ENCODE data around the gene PRDM9.
"Not testable (repeated sequence)": the region's sequence is repeated elsewhere in the genome, so short reads cannot be mapped to it uniquely, and the experiment has no call there.

PRDM9 gene

DNA sequence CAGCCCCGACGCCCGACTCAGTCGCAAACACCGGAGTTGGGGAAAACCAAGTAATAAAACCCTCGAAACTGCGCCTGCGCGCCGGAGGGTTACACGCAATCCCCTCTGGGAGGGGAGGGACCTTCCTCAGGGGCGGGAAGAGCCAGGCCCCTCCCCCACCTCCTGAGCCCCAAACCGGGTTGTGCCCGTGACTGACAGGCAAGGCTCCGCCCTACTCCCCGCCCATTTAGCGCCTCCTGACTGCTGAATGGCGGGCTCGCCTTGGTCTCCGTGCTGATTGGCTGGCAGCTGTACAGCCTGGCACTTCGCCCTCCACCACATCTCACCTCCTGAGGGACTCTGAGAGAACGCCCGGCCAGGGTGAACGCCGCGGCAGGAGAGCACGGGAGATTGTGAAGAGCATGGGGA lies at the start of gene PRDM9:
Gene PRDM9 (plus strand): TSS at position 332 of the 408 bp plus-strand sequence. CDS start 1,425 bp downstream, outside the sequence.
- no peak for DNase-seq (ENCODE audit: low read depth, low spot score)

DNA sequence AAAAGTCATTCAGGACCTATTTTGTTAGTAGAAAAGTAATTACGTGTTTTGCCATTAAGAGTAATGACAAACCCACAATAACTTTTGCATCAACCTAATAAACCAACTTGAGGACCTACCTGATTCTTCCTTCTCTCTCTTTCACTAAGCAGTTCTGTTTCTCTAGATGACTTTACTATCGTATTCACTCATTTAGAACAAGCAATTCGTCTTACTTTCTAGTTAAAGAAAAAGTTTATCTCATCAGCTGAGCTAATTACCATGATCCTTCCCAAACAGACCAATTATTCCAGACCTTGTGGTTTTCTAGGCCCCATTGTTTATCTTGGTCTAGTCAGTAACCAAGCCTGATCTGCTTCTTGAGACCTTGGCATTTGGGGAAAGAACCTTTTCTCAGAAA lies 49.6 kb upstream of the PRDM9 start:
- DNase-seq (ENCODE audit: low read depth, low spot score): no peak

DNA sequence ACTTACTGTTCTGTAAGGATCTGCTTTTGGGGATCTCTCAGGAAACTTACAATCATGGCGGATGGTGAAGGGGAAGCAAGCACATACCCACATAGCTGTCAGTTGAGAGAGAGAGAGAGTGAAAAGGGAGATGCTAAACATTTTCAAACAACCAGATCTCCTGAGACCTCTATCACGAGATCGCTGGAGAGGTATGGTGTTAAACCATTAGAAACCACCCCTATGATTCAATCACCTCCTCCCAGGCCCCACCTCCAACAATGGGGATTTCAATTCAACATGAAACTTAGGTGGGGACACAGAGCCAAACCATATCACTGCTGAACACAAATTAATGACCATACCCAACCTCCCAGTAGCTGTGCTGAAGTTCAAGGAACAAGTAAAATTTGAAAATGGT lies 48.2 kb upstream of the PRDM9 start:
- no peak for DNase-seq (ENCODE audit: low read depth, low spot score)

DNA sequence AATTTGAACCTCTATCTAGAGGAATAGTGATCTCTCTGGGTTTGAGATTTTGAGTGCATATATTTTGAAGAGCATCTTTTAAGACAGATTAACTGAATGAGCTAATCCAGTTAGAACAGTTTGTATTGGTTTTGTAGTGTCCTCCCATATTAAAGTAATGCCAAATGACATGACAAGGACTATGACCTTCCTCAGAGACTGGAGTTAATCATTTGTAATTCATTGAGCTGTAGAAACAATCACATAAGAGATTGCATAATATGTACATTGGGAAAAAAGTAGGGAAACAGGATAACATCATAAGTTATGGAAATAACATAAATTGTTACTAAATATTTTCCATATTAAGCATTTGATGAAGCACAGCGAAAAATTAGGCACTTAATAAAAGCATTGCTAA lies 45.8 kb upstream of the PRDM9 start:
- DNase-seq (ENCODE audit: low read depth, low spot score): no peak

DNA sequence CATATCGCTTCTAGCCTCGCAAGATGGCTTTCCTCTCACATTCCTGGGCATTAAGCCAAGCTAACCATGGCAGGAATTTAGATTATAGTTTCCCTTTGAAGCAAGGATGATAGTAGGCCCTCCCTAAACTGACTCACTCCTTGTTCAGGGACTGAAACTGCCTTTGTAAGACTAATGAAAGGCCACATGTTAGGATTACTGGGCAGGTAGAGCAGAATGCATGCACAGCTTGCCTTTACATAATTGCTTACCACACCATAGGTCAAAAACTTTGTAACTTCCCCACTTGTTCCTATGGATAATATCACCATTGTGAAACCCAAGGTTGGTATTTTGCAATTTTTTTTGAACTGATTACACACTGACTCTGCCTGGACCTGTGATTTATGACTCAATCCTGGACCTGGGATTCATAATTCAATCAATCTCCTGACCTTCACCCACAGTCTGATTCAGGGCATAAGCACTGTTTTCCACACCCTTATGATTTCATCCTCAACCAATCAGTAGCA lies 41.0 kb upstream of the PRDM9 start:
- no peak for DNase-seq (ENCODE audit: low read depth, low spot score)

DNA sequence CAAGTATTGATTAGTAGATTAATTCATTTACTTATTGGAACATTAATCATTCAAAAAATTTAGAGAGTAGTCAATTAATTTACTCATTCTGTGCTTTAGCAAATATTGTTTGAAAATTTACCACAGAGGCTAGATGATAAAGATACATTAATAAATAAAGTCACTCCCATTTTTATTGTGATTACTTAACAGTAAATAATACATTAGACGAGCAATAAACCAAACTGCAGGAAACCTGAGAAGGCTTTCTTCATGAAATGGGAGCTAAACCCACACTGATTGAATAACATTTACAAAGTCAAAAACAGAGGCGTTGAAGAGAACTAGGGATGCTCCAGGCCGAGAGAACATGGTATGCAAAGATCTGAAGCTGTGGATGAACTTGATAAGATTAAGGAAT lies 38.8 kb upstream of the PRDM9 start:
- no peak for DNase-seq (ENCODE audit: low read depth, low spot score)

DNA sequence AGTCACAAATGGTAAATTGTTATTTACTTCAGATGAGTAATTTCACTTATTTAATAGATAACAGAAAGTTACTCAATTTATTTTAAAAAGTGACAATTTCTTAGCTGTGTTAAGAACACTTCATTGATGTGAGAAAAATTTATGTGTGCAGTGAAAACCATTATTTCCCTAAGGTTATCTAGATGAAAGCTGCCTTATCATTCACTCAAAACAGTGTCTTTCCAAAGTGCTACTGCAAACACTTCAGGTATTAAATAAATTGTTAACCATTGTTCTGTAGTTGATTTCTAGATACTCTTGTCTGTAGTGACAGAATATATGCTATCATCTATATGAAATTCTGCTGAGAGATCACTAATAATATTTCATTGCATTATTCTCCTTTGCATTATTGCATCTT lies 33.5 kb upstream of the PRDM9 start:
- DNase-seq (ENCODE audit: low read depth, low spot score): no peak

DNA sequence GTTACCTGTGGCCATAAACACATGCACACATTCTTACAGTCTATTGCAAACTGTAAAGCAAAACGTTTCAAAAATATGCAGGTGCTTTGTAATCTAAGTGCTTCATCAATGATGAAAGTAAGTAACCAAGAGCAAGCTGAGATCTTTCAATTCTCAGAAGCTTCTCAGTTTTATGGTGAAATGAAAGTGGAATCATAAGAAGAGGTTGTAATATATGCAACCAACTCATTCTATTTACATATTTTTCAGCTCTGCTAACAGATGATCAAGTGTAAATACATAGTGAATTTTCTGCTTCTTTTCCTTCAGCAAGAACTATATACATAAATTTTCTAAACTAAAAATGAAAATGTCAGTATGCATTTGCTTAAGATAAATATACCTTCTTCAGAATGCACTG lies 33.1 kb upstream of the PRDM9 start:
- DNase-seq (ENCODE audit: low read depth, low spot score): no peak

DNA sequence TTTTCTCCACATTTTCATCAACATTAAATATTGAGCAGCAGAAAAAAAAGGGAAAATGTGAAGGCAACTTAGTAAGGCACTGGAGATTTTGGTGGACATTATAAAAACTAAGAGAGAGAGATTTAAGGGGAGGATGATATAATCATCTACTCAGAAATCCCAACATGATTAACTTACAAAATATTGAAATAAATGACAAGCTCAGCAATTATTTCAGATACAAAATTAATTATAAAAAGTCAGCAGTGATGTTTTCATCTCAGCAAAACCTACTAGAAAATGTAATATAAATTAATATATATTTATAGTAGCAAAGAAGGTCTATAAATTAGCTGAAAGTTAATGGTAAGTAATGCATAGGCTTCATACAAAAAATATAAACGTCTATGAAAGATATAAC lies 30.8 kb upstream of the PRDM9 start:
- no peak for DNase-seq (ENCODE audit: low read depth, low spot score)

DNA sequence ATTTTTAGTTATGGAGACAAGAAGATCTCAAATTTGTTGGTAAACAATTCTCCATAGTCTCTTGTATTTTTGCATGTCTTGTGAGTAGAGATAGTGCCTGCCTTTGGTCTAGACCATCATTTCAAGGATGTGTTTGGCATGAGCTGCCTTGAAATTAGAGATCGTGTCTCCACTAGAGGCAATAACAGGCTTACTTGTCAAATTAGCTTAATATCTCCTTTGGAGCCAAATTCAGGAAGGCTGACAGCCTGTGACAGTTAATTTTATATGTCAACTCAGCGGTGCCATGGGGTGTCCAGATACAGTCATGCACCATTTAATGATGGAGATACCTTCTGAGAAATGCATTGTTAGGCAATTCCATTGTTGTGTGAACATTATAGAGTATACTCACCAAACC lies 24.8 kb upstream of the PRDM9 start:
- no peak for DNase-seq (ENCODE audit: low read depth, low spot score)

DNA sequence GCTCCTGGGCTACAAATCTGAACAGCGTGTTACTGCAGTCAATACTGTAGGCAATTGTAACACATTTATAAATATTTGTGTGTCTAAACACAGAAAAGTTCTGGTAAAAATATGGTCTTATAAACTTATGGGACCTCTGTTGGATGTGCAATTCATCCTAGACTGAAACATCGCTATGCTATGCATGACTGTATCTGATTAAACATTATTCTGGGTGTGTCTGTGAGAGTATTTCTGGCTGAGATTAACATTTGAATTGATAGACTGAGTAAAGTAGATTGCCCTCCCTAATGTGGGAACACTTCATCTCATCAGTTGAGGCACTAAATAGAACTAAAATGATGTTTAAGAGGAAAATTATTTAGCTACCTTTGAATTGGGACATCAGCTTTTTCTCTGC lies 24.3 kb upstream of the PRDM9 start:
- DNase-seq (ENCODE audit: low read depth, low spot score): no peak

DNA sequence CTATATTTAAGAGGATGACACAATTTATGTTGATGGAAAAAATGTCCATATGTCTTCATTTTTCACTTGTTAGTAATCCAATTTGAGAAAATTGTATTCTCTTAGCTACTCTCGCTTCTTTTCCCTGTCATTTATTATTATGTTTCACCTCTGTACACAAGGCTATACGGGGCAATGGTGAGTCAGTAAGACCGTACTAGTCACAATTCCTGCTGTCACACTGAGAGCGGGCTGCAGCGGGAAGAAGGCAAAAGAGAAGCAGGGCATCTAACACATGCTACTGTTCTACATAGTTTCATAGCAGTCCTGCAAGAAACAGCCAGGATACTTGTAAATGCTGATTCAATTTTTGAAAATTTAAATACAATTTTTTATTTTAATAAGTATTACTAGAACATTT lies 23.3 kb upstream of the PRDM9 start:
- DNase-seq (ENCODE audit: low read depth, low spot score): no peak

DNA sequence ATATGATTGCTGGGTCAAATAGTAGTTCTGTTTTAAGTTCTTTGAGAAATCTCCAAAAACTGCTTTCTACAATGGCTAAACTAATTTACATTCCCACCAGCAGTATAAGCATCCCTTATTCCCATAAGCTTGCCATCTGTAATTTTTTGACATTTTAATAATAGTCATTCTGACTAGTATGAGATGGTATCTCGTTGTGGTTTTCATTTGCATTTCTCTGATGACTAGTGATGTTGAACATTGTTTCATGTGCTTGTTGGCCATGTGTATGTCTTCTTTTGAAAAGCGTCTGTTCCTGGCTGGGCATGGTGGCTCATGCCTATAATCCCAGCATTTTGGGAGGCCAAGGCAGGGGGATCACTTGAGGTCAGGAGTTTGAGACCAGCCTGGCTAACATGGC lies 21.2 kb upstream of the PRDM9 start:
- not testable (repeated sequence) for DNase-seq (ENCODE audit: low read depth, low spot score)

DNA sequence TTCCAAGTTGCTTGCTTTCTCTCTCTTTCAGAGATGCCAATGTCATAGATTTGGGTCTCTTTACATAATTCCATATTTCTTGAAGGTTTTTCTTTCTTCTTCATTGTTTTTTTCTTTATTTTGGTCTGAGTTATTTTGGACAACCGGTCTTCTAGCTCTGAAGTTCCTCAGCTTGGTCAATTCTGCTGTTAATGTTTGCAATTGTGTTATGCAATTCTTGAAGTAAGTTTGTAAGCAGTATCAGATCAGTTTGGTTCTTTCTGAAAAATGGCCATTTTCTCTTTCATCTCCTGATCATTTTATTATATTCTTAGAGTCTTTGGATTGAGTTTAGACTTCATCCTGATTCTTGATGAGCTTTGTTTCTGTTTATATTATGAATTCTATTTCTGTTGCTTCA lies 16.4 kb upstream of the PRDM9 start:
- no peak for DNase-seq (ENCODE audit: low read depth, low spot score)

DNA sequence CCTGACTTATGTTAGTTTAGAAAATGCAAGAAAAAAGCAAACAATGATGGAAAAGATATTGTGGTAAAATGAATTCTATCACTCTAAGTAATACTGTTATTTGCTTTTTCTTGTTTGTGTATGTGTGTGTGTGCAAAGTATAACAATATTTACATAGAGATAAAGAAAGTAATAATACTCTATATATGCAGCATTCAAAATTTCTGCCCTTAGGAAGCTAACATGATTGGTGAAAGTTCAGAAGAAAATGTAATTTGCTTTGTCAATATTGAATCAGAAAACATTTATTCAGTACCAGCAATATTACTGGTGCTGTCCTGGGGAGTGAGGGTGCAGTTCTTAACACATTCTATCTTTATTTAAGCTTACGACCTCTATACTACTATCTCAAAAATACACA lies 12.9 kb upstream of the PRDM9 start:
- no peak for DNase-seq (ENCODE audit: low read depth, low spot score)

DNA sequence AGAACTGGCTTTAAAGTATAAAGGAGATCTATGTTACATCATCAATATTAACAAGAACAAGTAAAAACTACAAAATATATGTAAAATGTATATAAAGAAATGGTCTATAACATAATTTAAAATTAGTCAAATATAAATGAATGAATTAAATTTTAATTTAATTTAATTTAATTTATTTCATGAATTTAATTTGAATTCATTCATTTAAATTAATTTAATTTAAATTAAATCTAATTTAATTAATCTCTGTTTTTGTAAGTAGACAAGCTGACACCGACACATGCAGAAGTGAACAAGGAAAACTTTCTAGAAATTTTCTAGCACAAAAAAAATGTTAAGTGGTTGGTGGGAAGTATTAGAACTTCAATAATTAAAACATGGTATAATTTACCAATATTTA lies 10.8 kb upstream of the PRDM9 start:
- DNase-seq (ENCODE audit: low read depth, low spot score): no peak

DNA sequence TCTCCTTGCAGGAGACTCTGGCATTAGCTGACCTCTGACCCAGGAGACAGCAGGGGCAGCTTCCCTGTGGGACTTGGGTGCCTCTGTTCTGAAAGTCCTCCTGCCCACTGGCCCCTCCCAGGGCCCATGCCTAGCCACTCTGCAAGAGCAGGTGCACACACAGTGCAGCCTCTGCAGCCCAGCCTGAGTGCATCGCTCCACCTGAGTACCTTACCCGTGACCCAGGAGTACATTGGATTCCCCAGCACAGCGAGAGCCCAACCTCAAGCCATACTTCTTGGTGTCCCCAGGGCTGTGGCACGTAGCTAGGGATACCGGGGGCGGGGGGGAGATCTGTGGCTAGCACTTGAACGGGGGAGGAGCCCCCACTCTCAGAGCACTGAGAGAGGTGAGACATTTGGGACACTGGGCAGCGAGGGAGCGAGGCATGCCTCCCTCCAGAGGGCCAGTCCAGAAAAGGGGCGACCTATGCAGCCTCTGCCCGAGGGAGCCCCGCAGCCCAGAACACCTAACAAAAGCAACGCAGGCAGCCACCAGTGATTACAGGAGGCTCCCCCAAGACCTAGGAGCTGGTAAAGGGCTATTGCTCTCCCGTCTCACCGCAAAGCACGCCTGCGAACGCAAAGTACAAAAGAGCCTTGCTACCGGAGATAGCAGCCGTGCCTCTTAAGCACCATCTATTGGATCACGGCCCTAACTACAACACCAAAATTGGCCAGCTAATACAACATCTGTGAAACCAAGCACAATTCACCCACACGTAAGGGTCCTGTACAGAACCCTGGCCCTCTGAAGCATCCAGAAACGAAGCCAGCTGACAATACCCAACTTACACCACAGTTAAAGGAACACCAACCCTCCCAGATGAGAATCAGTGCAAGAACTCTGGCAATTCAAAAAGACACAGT lies 826 bp upstream of the PRDM9 start:
- DNase-seq (ENCODE audit: low read depth, low spot score): no peak

DNA sequence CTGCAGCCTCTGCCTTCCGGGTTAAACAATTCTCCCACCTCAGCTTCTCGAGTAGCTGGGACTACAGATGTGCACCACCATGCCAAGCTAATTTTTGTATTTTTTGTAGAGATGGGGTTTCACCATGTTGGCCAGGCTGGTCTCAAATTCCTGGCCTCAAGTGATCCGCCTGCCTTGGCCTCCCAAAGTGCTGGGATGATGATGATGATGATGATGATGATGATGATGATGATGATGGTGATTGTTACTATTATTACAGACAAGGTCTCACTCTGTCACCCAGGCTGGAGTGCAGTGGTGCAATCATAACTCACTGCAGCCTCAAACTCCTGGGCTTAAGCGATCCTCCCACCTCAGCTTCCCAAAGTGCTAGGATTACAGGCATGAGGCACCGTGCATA lies 3.0 kb downstream of the PRDM9 start:
- not testable (repeated sequence) for DNase-seq (ENCODE audit: low read depth, low spot score)

DNA sequence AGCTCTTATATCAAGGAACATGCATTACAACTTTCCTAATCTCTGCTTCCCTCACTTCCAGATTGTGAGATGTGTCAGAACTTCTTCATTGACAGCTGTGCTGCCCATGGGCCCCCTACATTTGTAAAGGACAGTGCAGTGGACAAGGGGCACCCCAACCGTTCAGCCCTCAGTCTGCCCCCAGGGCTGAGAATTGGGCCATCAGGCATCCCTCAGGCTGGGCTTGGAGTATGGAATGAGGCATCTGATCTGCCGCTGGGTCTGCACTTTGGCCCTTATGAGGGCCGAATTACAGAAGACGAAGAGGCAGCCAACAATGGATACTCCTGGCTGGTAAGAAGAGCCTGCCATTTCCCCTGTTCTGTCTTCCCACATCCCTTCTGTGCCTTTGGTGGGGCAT lies 15.1 kb downstream of the PRDM9 start:
- DNase-seq (ENCODE audit: low read depth, low spot score): no peak

DNA sequence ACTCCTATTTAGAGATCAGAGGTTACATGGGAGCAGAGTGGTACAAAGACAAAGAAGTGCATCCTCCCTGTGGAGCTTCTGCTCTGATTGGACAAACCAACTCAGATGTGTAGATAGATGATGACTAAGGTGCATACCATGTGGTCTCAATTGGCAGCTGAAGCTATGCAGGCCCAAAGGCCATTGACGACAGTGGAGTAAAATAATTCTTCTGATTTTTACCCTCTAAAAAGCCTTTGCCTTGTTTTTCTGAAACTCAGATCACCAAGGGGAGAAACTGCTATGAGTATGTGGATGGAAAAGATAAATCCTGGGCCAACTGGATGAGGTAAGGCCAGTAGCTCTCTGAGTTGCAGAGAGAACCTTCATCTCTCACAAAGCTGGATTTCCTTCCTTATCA lies 15.6 kb downstream of the PRDM9 start:
- DNase-seq (ENCODE audit: low read depth, low spot score): no peak

DNA sequence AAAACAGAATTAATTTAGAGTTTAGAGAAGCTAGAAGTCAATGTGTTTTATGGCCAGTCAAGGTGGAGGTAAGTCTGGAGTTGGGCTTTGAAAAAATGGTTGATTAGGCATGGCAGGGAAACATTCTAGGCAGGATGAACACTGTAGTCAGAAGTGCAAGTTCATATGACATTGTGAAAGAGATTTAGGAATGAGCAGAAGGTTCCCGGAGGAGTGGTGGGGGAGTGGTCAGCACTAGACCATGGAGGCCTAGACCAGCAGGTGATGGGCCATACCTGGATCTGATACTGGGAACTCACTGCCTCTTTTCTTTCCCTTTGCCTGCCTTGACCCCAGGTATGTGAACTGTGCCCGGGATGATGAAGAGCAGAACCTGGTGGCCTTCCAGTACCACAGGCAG lies 16.6 kb downstream of the PRDM9 start:
- no peak for DNase-seq (ENCODE audit: low read depth, low spot score)

DNA sequence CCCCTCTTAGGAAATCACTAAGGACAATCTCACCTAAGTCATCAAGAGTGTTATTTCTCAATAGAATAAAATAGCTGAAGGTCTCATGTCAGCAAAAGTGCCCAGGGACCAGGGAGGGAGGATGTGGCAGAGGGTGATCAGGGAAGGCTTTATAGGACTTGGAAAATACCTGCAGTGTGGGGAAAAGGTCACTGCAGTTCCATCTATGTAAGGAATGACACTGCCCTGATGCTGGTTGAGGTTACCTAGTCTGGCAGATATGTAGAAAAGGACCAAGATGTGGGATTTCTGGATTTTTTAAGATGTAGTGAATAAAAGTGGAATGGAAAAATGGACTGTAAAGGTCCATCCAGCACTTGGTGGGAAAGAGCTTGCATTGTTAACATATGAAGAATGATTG lies 18.3 kb downstream of the PRDM9 start:
- DNase-seq (ENCODE audit: low read depth, low spot score): no peak

DNA sequence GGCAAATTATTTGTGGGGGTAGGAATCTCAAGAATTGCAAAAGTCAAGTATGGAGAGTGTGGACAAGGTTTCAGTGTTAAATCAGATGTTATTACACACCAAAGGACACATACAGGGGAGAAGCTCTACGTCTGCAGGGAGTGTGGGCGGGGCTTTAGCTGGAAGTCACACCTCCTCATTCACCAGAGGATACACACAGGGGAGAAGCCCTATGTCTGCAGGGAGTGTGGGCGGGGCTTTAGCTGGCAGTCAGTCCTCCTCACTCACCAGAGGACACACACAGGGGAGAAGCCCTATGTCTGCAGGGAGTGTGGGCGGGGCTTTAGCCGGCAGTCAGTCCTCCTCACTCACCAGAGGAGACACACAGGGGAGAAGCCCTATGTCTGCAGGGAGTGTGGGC lies 19.2 kb downstream of the PRDM9 start:
- not testable (repeated sequence) for DNase-seq (ENCODE audit: low read depth, low spot score)
